ENCODE results near the gene TMEM181. TPM values are rescaled to one million over a fixed set of nuclear protein-coding genes. Genes with fewer than 3 reads are reported as not detected.

Gene TMEM181
- total RNA-seq, 1 donor from 2014 or later = 35.3 TPM

- TF ChIP-seq CTCF (IDR thresholded peaks at IDR 0.05; ENCODE audit: insufficient read depth, low read length, severe bottlenecking) = no peak
- no peak for FAIRE-seq
- Histone ChIP-seq H3K4me3 (ENCODE audit: low read depth, low read length) (no peak overlapping the region), H3K27me3 (ENCODE audit: control insufficient read depth, insufficient read depth, low read length) (no peaks in the 10 kb centered on the region), H3K36me3 (ENCODE audit: control insufficient read depth, insufficient read depth, low read length) (peaks cover 7% of the 10 kb centered on the region)
- peak; percentile 91 for DNase-seq (ENCODE audit: low read depth)
Measured at GRCh38 chr6:158642097-158642601, 82.3 kb downstream of the TMEM181 start.

GRCh38 chr6:158643836-158644230, 83.9 kb downstream of the TMEM181 start:
- H3K36me3 ChIP-seq (ENCODE audit: control insufficient read depth, insufficient read depth, low read length) = peaks cover 5% of the 10 kb centered on the region
- peak overlapping the region; percentile 98 for H3K4me3 ChIP-seq (ENCODE audit: low read depth, low read length)
- TF ChIP-seq CTCF (IDR thresholded peaks at IDR 0.05; ENCODE audit: insufficient read depth, low read length, severe bottlenecking) = no peak
- DNase-seq (ENCODE audit: low read depth) (no peak), FAIRE-seq (no peak)
- H3K27me3 ChIP-seq (ENCODE audit: control insufficient read depth, insufficient read depth, low read length) = no peaks in the 10 kb centered on the region

- Histone ChIP-seq H3K27me3 (ENCODE audit: control insufficient read depth, insufficient read depth, low read length) (no peaks in the 10 kb centered on the region), H3K4me3 (ENCODE audit: low read depth, low read length) (peak within 1 kb of the TSS; percentile 98), H3K36me3 (ENCODE audit: control insufficient read depth, insufficient read depth, low read length) (peaks cover 5% of the 10 kb centered on the region)
- no peak for TF ChIP-seq CTCF (IDR thresholded peaks at IDR 0.05; ENCODE audit: insufficient read depth, low read length, severe bottlenecking)
- DNase-seq (ENCODE audit: low read depth) (peak; percentile 72), FAIRE-seq (no peak)
Measured at GRCh38 chr6:158644231-158645063, 84.6 kb downstream of the TMEM181 start, which contains the start of gene DYNLT1. Gene DYNLT1 (minus strand): TSS chr6:158644743. CDS start chr6:158644708, 35 bp downstream.

GRCh38 chr6:158645064-158646022, 85.5 kb downstream of the TMEM181 start:
- Histone ChIP-seq H3K4me3 (ENCODE audit: low read depth, low read length) (peak overlapping the region; percentile 98), H3K27me3 (ENCODE audit: control insufficient read depth, insufficient read depth, low read length) (no peaks in the 10 kb centered on the region), H3K36me3 (ENCODE audit: control insufficient read depth, insufficient read depth, low read length) (peaks cover 2% of the 10 kb centered on the region)
- no peak for DNase-seq (ENCODE audit: low read depth)
- TF ChIP-seq CTCF (IDR thresholded peaks at IDR 0.05; ENCODE audit: insufficient read depth, low read length, severe bottlenecking) = no peak
- FAIRE-seq = no peak

GRCh38 chr6:158646023-158646910, 86.4 kb downstream of the TMEM181 start:
- FAIRE-seq (no peak), DNase-seq (ENCODE audit: low read depth) (peak; percentile 83)
- H3K27me3 ChIP-seq (ENCODE audit: control insufficient read depth, insufficient read depth, low read length) = no peaks in the 10 kb centered on the region
- no peak overlapping the region for H3K4me3 ChIP-seq (ENCODE audit: low read depth, low read length)
- H3K36me3 ChIP-seq (ENCODE audit: control insufficient read depth, insufficient read depth, low read length) = no peaks in the 10 kb centered on the region
- no peak for TF ChIP-seq CTCF (IDR thresholded peaks at IDR 0.05; ENCODE audit: insufficient read depth, low read length, severe bottlenecking)
